DOHH2 (cell line): ENCODE data around the gene LARP1B.

Experiments used
- H3F3A ChIP-seq: fragments of 200-600 bp; sonication (generic), shearing (Covaris generic); 2 replicates; pipeline ENCODE4 v1.6.0; 2016; ENCODE audit warnings: antibody characterized with exemption, mild to moderate bottlenecking; ENCODE audit not compliant: control insufficient read depth, insufficient read depth
- H3K27ac ChIP-seq: fragments of 200-600 bp; sonication (generic); 2 replicates; pipeline ENCODE4 v1.5.1; 2014; ENCODE audit warnings: low read depth, mild to moderate bottlenecking, low read length, moderate library complexity
- H3K27me3 ChIP-seq: fragments of 200-600 bp; sonication (generic); 2 replicates; pipeline ENCODE4 v1.6.1; 2014; ENCODE audit warnings: mild to moderate bottlenecking, low read length, mixed read lengths; ENCODE audit not compliant: control insufficient read depth
- H3K36me3 ChIP-seq: fragments of 200-600 bp; sonication (generic); 2 replicates; pipeline ENCODE4 v1.6.1; 2014; ENCODE audit warnings: mild to moderate bottlenecking, low read length, moderate library complexity, mixed read lengths; ENCODE audit not compliant: control insufficient read depth
- H3K4me1 ChIP-seq: fragments of 200-600 bp; sonication (generic); 2 replicates; pipeline ENCODE4 v1.6.1; 2014; ENCODE audit warnings: mild to moderate bottlenecking, low read length, mixed read lengths; ENCODE audit not compliant: control insufficient read depth
- H3K4me2 ChIP-seq: fragments of 200-600 bp; sonication (generic); 2 replicates; pipeline ENCODE4 v1.6.0; 2014; ENCODE audit warnings: mild to moderate bottlenecking, low read length, moderate library complexity
- H3K4me3 ChIP-seq: fragments of 200-600 bp; sonication (generic); 2 replicates; pipeline ENCODE4 v1.5.1; 2014; ENCODE audit warnings: mild to moderate bottlenecking, low read length, mixed read lengths
- H3K79me2 ChIP-seq: fragments of 200-600 bp; sonication (generic); 2 replicates; pipeline ENCODE4 v1.6.1; 2014; ENCODE audit warnings: mild to moderate bottlenecking, low read length, mixed read lengths; ENCODE audit not compliant: control insufficient read depth
- H3K9me2 ChIP-seq: fragments of 200-600 bp; sonication (generic); replicated peaks from 2 replicates; pipeline ENCODE4 v1.6.1; 2014; ENCODE audit warnings: mild to moderate bottlenecking, low read length, mixed read lengths; ENCODE audit not compliant: control insufficient read depth
- H3K9me3 ChIP-seq: fragments of 200-600 bp; sonication (generic); 2 replicates; pipeline ENCODE4 v1.6.1; 2014; ENCODE audit warnings: antibody characterized with exemption, low read length, mixed read lengths; ENCODE audit not compliant: control insufficient read depth, insufficient read depth
- H4K20me1 ChIP-seq: fragments of 200-600 bp; sonication (generic); 2 replicates; pipeline ENCODE4 v1.6.0; 2014; ENCODE audit warnings: low read depth, mild to moderate bottlenecking, antibody characterized with exemption, low read length, moderate library complexity; ENCODE audit not compliant: control insufficient read depth, insufficient read depth
- CTCF ChIP-seq: fragments of 200-600 bp; sonication (generic); IDR thresholded peaks from one replicate; pipeline ENCODE4 v1.5.1; 2014; ENCODE audit warnings: antibody characterized with exemption, mild to moderate bottlenecking, low read depth, low read length; ENCODE audit not compliant: poor library complexity, severe bottlenecking
- EZH2phosphoT487 ChIP-seq: fragments of 200-600 bp; sonication (generic); IDR thresholded peaks from 2 replicates; pipeline ENCODE4 v1.6.1; 2017; ENCODE audit warnings: borderline replicate concordance, mild to moderate bottlenecking, antibody characterized with exemption, low read length, moderate library complexity, mixed read lengths

The LARP1B gene

GRCh38 chr4:128166982-128167381 lies 105.9 kb downstream of the LARP1B start:
- Histone ChIP-seq H3K4me2 (no peak overlapping the region), H3K4me1 (no peaks in the 10 kb centered on the region), H3K27ac (no peak overlapping the region), H3K27me3 (no peaks in the 10 kb centered on the region), H3K9me3 (no peaks in the 10 kb centered on the region), H4K20me1 (no peaks in the 10 kb centered on the region), H3K36me3 (no peaks in the 10 kb centered on the region), H3F3A (no peaks in the 10 kb centered on the region), H3K79me2 (no peaks in the 10 kb centered on the region), H3K9me2 (no peaks in the 10 kb centered on the region), H3K4me3 (no peak overlapping the region)
- TF ChIP-seq EZH2phosphoT487 = no peak
- no peak for TF ChIP-seq CTCF

- Histone ChIP-seq H3K27me3 (no peaks in the 10 kb centered on the region), H3K4me2 (no peak overlapping the region), H3K36me3 (no peaks in the 10 kb centered on the region), H3K9me3 (no peaks in the 10 kb centered on the region), H3K4me3 (no peak overlapping the region), H3K27ac (no peak overlapping the region), H3K79me2 (no peaks in the 10 kb centered on the region), H3K4me1 (no peaks in the 10 kb centered on the region), H3F3A (no peaks in the 10 kb centered on the region), H3K9me2 (no peaks in the 10 kb centered on the region), H4K20me1 (no peaks in the 10 kb centered on the region)
- TF ChIP-seq CTCF (no peak), EZH2phosphoT487 (no peak)
These were observed 107.6 kb downstream of the LARP1B start for GRCh38 chr4:128168701-128169100.

- H3K4me3 ChIP-seq = no peak overlapping the region
- TF ChIP-seq CTCF = no peak
- TF ChIP-seq EZH2phosphoT487 = no peak
- H3K36me3 ChIP-seq = no peaks in the 10 kb centered on the region
- H4K20me1 ChIP-seq = no peaks in the 10 kb centered on the region
- H3K27ac ChIP-seq = no peak overlapping the region
- no peaks in the 10 kb centered on the region for H3K4me1 ChIP-seq
- no peaks in the 10 kb centered on the region for H3K9me2 ChIP-seq
- no peaks in the 10 kb centered on the region for H3K79me2 ChIP-seq
- H3K27me3 ChIP-seq = no peaks in the 10 kb centered on the region
- no peaks in the 10 kb centered on the region for H3K9me3 ChIP-seq
- H3F3A ChIP-seq = no peaks in the 10 kb centered on the region
- H3K4me2 ChIP-seq = no peak overlapping the region
These were observed 108.1 kb downstream of the LARP1B start for GRCh38 chr4:128169245-128169644.

- no peaks in the 10 kb centered on the region for H4K20me1 ChIP-seq
- H3K36me3 ChIP-seq = no peaks in the 10 kb centered on the region
- no peaks in the 10 kb centered on the region for H3K9me2 ChIP-seq
- no peak overlapping the region for H3K4me3 ChIP-seq
- peaks cover 9% of the 10 kb centered on the region for H3K4me1 ChIP-seq
- TF ChIP-seq CTCF = no peak
- no peak for TF ChIP-seq EZH2phosphoT487
- no peaks in the 10 kb centered on the region for H3F3A ChIP-seq
- no peaks in the 10 kb centered on the region for H3K27me3 ChIP-seq
- no peaks in the 10 kb centered on the region for H3K79me2 ChIP-seq
- H3K9me3 ChIP-seq = no peaks in the 10 kb centered on the region
- no peak overlapping the region for H3K4me2 ChIP-seq
- no peak overlapping the region for H3K27ac ChIP-seq
These were observed 115.5 kb downstream of the LARP1B start for GRCh38 chr4:128176643-128177042.
